SIG-M5 (cell line): Measurements from ENCODE around the gene IKZF1.

Experiments
- DNase-seq: peaks from one replicate; lab custom pipeline; 2025; lab: John Stamatoyannopoulos, UW

The IKZF1 gene

DNA sequence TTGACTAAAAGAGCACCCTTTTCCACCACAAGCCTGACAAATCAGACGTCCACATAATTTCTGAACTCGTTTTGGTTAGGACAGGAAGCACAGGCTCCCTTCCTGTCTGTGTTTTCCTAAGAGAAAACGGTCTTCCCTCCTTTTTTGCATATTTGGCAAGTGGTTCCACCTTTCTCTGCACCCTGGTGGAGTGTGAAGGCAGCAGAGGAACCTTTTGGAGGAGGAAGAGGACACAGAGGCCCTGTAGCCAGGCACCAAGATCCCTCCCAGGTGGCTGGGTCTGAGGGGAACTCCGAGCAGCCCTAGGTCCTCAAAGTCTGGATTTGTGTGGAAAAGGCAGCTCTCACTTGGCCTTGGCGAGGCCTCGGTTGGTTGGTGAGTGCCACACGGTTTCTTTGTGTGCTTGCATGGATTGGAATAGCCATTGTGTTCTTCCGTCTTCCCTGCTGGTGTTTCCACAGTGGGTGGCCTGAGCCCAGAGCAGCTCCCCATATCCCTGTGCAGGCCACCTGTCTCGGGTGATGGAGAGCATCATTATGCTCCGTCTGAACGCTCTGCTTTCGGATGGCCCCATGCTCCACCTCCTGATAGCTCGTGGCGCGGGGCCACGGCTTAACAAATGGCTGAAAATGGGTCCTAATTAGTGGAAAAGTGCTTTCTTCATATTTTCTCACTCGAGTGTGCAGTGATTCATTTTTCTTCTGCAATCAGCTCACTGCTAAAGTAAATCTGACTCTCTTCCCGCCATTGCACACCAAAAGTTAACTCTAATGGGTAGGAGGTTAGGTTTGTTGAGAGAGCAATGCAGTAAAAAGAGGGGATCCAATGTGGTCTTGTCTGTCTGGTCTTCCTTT is 4.2 kb downstream of the IKZF1 start:
- DNase-seq: no peak

DNA sequence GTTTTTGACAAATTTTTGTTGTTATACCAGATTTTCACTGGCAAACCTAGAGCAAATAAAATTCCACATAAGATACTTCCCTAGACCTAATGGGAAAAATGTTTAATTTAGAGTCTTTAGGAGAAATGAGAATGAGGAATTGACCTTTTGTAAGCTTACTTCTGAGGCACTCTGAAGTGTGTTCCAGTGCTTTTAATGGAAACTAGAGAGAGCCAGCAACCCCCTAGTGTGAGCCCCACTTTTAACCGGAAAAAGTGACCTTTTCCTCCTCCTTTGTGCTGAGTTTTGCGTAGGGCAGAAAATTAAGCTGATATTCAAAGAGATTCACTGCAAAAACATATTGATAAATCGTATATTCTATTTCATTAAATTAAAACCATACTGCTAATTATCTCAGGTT is 5.2 kb downstream of the IKZF1 start:
- DNase-seq: no peak

DNA sequence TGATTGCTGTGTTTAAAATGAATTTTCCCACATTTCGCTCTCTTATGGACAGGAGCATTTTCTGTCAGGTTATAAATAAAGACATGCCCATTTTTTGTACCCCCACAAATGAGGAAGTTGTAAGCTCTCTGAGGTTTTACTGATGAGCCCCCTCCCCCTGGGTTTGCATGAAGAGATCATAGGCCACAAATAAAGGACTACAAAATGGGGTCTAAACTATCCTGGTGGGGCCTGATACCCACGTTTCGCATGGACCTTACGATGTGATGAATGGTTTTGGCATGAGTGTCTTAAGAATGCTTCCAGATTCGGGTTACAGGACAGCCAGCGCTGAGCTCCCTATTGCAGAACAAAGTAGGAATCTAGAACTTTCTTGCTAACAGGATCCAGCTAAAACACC is 5.8 kb downstream of the IKZF1 start:
- DNase-seq: no peak

DNA sequence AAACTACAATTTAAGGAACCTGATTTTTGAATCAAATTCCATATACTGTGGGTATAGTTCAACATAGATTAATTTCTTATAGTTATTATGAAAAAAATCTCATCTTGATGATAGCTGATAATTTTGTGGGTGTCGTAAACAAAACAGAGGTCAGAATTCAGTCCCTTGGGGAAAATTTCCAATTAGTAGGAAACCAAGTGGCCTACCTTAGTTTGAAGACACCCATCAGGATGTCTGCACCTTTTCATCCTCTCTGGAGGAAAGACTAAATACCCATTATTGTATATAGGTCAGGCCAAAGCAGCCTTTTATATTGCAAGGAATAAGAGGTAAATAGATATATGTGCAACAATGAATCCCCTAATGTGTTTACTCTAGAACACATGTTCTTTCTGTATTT is 6.4 kb downstream of the IKZF1 start:
- DNase-seq: no peak

DNA sequence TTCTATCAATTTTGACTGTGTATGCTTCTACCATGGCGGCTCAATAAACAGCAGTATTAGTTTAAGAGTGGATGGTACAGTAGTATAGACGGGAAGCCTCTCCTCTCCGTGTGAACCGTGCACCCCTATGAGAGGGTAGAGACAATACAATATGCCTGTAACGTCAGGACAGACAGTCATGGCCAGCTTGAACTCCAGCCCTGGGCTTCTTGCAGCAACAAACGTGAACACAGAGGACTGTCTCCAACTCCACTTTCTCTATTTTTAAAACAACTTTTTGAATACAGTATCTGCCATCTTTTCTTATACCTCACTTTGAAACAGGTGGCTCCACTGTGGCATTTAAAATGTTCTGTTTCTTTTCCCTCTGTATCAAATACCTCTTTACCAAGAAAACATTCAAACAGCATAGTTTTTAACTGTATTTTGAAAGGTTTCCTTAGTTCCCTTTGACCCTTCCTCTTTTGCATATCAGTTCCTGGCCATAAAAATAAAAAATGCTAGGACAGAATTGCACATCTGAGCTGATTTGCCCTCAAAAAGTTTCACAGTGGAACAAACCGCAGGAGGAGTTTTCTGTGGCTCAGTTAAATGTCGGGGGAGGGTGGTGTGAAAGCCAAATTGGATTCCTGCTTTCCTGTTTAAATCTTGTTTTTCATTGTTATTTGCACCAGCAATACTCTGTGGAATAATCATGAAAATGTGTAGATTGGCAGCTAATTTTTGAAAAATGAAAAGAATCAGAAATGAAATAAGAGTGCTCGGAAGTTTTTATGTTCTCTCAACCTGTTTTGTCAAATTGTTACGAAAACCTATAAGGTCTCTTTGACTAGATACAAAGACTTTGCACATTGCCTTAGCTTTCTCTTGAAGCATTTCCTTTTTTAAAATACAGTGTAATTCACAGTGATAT is 8.0 kb downstream of the IKZF1 start:
- no peak for DNase-seq

DNA sequence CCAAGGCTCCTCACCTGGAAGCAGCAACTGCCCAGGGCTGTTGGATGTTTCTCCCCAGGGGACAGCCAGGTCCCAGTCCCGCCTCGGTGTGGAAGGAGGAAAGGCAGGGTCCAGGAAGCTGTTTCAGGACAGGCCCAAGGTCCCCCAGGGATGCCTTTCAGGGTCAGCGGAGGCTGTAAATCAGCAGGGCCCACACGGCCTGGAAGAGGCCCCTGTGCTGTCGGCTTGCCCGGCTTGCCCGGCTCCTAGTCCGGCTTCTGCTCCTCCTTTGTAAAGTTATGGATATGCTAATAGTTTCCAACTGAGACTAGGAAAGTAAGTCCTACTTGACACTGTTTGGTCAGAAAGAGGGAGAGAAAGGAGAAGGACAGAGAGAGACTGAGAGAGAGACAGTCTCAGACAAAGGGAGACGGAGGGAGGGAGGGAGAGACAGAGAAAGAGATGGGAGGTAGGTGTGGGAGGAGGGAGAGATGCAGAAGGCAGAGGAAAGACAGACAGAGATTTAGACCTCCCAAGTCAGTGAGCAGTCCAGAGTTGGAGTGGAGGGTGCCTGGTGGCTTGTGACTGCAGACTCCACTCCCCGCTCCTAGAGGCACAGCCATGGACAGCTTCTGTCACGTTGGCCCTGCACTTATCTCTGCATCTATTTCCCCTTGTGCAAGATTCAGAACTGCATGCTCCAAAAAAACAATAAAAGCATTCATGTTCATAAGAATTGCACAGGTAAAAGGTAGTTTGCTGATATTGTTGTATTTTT is 10.5 kb downstream of the IKZF1 start:
- no peak for DNase-seq

DNA sequence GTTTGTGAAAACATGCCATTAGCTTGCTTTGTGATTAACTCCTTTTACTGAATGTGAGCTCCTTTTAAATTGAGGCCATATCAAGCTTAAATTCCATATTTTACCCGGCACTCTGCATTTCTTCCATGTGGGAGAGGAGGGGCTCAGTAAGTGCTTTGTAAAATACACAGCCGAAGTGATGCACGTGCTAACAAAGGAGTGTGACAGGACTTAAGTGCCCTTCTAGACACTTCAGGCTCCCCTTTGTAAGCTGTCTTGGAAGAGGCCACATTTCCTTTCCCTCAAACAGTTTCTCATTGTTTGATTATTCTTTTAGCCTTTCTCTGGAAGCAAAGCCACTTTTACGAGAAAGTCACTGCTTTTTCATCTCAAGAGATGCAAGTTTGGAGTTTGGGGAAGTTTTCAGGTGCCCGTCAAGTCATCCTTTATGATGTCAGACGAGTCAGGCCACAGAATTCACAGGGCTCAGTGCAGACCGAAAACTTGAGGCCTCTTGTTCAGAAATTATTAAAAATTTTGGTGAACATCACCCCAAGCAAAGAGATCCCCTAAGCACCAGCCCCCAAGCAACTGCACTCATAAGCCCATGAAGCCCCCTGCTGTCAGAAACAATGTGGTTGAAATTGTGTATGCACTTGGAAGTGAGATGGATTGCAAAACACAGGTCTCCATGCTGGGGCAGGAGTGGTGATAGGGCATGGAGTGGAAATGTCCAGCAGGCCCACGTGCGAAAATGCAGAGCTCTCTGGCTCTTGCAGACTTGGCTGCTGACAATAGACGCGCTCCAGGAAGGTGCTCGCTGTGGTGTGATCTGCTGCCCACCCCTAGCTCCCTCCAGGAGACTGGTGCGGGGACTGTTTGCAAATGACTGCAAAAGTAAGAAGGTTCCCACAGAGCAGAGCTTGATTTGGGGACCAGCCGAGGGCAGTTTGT is 11.5 kb downstream of the IKZF1 start:
- DNase-seq: no peak

- no peak for DNase-seq
Measured at GRCh38 chr7:50317221-50317678, 12.7 kb downstream of the IKZF1 start.

DNA sequence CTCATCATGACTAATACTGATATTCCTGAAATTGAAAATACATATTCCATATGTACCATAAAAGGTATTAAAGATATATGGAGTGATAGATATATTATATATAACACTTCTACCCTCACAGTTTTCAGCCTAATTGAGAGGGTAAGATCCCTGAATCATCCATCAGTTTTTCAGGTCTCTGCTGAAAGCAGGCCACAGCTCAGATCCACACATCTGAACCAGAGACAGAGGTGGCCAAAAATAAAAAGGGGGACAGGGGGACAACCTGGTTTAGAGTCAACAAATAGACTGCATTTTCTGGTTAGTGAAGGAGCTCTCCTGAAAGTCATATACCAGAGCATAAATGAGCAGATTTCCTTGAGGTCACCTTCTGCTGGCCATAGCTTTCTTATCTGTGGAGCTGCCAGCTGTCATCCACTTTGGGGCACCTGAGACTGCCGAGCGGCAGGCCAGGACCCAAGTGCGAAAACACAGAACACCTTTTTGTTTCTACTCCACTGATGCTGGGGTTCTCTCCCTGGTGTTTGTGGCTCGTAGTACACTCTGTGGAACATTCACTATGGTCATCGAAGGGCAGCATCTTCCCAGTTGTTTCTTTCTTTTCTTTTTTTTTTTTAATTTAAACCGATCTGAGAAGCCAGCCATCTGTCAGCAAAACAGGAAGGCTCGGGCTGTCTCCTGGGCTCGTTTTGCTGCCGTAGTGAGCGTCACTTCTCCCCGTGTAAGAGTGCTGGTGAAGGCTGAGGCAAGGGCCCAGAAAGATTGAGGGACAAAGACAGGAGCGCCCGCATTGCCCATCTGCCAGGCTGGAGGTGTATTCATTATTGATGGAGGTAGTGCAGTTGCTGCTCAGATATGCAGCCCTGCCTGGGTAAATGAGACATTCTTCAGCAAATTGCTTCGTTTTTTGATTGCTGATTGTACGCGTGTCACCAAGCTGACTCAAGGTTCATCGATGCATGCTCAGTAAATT is 13.5 kb downstream of the IKZF1 start:
- DNase-seq: no peak

GRCh38 chr7:50321487-50322067 is 17.1 kb downstream of the IKZF1 start:
- no peak for DNase-seq

DNA sequence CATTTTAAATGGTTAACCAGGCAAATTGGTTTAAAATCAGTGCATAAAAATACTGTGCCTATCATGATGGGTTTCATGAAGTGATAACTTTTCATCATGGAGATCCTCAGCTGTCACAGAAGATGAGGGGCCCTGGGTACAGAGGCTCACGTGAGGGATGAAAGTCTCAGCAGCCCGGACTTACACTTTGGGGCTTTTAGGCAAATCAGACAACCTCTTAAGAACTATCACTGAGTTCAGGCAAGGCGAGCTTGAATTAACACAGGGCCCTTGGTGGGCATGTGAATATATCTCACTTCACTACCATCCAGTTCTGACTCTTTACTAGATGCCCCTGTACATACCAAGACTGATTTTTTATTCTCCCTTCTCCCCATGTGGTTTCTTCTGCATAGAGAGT is 19.6 kb downstream of the IKZF1 start:
- DNase-seq: no peak

DNA sequence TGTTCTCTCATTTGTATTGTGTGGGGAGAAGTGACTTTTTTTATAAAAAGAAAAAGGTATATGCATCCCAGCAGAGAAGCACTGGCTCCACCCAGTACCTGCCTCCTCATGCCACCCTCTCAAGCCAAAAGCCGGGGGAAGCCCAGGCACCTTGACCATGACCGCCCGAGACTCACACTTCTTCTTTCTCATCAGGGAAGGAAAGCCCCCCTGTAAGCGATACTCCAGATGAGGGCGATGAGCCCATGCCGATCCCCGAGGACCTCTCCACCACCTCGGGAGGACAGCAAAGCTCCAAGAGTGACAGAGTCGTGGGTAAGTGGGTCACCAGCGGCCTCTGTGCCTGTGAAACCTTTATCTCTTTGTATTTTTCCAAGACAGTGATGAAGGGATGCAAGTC is 22.9 kb downstream of the IKZF1 start:
- DNase-seq: no peak

DNA sequence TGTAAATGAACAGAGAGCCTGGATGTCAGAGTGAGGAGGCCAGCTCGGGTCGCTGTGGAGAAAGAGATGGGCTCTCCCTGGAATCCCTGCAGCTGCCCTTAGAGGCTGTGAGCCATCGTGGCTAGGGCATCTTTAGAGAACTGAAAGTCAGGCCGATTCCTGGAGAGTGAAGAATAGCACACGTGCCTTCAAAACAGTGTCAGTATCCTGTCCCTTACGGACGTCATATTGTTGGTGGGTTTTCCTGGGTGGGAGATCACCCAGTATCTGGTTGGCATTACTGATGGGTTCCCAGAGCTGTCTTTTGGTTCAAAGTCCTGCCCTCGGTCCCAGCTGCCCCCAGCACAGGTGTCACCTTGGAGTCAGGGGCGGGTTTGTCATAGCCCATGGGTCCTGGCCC is 25.3 kb downstream of the IKZF1 start:
- DNase-seq: no peak

GRCh38 chr7:50330254-50330653 is 25.7 kb downstream of the IKZF1 start:
- no peak for DNase-seq

DNA sequence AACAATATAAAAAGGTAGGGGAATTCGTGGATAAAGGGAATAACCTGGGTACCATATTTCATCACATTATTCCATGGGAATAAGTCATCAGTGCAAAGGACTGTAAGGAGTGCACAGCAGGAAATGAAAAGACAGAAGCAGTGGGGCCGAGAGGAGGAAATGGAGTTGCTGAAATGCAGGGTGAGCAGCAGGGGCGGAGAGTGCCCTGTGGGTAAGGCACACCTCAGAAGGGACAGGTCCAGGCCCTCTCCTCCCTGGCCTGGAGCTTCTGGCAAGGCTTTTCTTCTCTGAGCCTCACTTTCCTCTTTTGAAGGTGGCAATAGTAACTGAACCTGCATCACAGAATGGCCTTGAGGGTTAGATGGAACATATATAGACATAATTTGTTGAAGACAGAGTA is 26.2 kb downstream of the IKZF1 start:
- no peak for DNase-seq

GRCh38 chr7:50331564-50332208 is 27.2 kb downstream of the IKZF1 start:
- no peak for DNase-seq

DNA sequence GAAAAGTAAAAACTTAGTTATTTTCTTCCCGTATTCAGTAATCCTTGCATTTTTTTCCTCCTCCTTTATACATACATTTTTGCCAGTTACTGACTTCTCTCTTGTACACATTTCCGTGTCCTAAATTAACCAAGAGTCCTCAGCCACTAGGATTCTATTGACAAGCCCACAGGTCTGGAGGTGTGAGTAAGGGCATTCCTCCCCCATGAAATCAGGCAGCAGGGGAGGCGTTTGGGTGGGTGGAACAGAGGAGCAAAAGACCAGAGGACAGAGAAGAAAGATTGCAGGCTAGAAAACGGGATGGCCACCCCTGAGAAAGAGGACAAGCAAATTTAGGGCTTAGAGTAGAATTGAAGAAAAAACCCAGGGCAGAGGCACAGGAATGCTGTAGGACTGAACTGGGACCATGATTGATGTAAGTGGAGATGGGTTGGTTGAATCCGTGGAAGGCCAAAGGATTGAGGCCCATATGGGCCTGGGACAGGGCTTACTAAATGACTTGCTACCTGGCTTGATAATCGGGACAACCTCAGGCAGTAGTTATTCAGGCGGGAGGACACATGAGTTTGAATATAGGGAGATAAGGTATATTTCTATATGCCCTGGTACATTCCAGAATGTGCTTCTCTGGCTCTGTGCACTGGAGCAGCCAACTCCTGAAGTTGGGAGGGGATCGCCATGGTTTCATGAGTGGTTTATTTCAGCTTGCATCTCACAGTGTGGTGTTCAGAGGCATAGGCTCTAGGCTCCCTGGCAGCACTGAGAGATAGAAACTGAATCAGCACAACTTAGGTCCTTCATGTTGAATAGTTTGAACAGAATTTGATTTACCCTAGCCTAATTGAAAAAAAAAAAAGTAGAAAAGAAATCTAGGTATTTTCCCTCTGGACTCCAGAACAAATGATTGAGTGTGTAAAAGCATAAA is 28.0 kb downstream of the IKZF1 start:
- DNase-seq: no peak

GRCh38 chr7:50333221-50333651 is 28.7 kb downstream of the IKZF1 start:
- DNase-seq: no peak
